GM18867 (cell line): ENCODE results near the gene RNU7-1.

ENCODE experiments used
- ATAC-seq: cut with Tn5 transposase; IDR thresholded peaks from one replicate; pipeline ENCODE4 v1.9.1; 2021; ENCODE audit warnings: mild to moderate bottlenecking, moderate library complexity; ENCODE audit not compliant: unreplicated experiment

The RNU7-1 gene

GRCh38 chr12:6917491-6918231, 26.0 kb upstream of the RNU7-1 start:
- no peak for ATAC-seq

- no peak for ATAC-seq
Measured at GRCh38 chr12:6919588-6919987, 24.0 kb upstream of the RNU7-1 start.

- ATAC-seq: no peak
Measured at GRCh38 chr12:6921539-6921938, 22.1 kb upstream of the RNU7-1 start.

- peak; percentile 29 for ATAC-seq
Measured at GRCh38 chr12:6921996-6922946, 21.3 kb upstream of the RNU7-1 start.

- no peak for ATAC-seq
Measured at GRCh38 chr12:6923003-6923732, 20.4 kb upstream of the RNU7-1 start.

- no peak for ATAC-seq
Measured at GRCh38 chr12:6923851-6924250, 19.8 kb upstream of the RNU7-1 start.

GRCh38 chr12:6925239-6925539, 18.4 kb upstream of the RNU7-1 start:
- ATAC-seq: no peak

- no peak for ATAC-seq
Measured at GRCh38 chr12:6925540-6926279, 17.9 kb upstream of the RNU7-1 start.

- ATAC-seq: no peak
Measured at GRCh38 chr12:6927379-6928021, 16.1 kb upstream of the RNU7-1 start, which contains the start of gene ATN1. Gene ATN1, plus strand, starts transcription at chr12:6927959. Its CDS starts 6,043 bp downstream, at chr12:6934002.

GRCh38 chr12:6928022-6928702, 15.5 kb upstream of the RNU7-1 start:
- no peak for ATAC-seq

GRCh38 chr12:6928703-6929407, 14.8 kb upstream of the RNU7-1 start:
- no peak for ATAC-seq

GRCh38 chr12:6929466-6930452, 13.9 kb upstream of the RNU7-1 start:
- ATAC-seq: no peak

- ATAC-seq: no peak
Measured at GRCh38 chr12:6932766-6933165, 10.8 kb upstream of the RNU7-1 start.

- no peak for ATAC-seq
Measured at GRCh38 chr12:6934110-6934509, 9.5 kb upstream of the RNU7-1 start.

GRCh38 chr12:6935371-6936193, 8.0 kb upstream of the RNU7-1 start:
- no peak for ATAC-seq

GRCh38 chr12:6936194-6936635, 7.4 kb upstream of the RNU7-1 start:
- ATAC-seq: no peak
